Endothelial cell of umbilical vein (primary cell): Measurements from ENCODE around the gene BMPER. TPM values are rescaled to one million over a fixed set of nuclear protein-coding genes. Genes with fewer than 3 reads are reported as not detected.

Experiments
- BruUV-seq: library from RNA; stranded (reverse); fragments of 400-500 nt; replicated peaks from 2 replicates; lab custom pipeline; 2021; lab: Mats Ljungman, UMichigan
- CTCF ChIA-PET: fragments of 300-600, 350-600 bp; sonication (Branson Sonifier 250); formaldehyde crosslinking; loops from one replicate; lab custom pipeline; 2021; ENCODE audit warnings: antibody characterized with exemption, inconsistent platforms; lab: Charles Lee
- POLR2A ChIA-PET: fragments of 300-600, 350-600 bp; sonication (Branson Sonifier 250); formaldehyde crosslinking; loops from one replicate; lab custom pipeline; 2021; ENCODE audit warnings: antibody characterized with exemption, inconsistent platforms; lab: Charles Lee
- DNase-seq: peaks from one replicate; pipeline ENCODE4 v3.0.0-alpha.2; 2011; ENCODE audit warnings: low read depth, low spot score
- FAIRE-seq: peaks from 2 replicates; lab custom pipeline; 2011; peaks lifted over from hg19 to GRCh38; lab: Jason Lieb, UNC
- H2AFZ ChIP-seq: 2 replicates; pipeline ENCODE4 v1.6.0; 2012; ENCODE audit warnings: low read depth, low read length, control low read depth, inconsistent platforms
- H3K27ac ChIP-seq: 2 replicates; pipeline ENCODE4 v1.5.1; 2011; ENCODE audit warnings: low read depth, mild to moderate bottlenecking, control low read depth, low read length, moderate library complexity; ENCODE audit not compliant: insufficient read depth
- H3K27me3 ChIP-seq, 2 experiments: 2 replicates each; pipeline versions ENCODE4 v1.6.0 to v1.6.1; 2011; ENCODE audit warnings: low read length in 2 of 2, mixed read lengths in 1 of 2; ENCODE audit not compliant: control insufficient read depth in 2 of 2, insufficient read depth in 2 of 2
- H3K36me3 ChIP-seq, 2 experiments: 2 replicates in 1 of 2; 3 replicates in 1 of 2; pipeline ENCODE4 v1.5.1; 2011; ENCODE audit warnings: low read length in 2 of 2, mild to moderate bottlenecking in 1 of 2, moderate library complexity in 1 of 2; ENCODE audit not compliant: control insufficient read depth in 2 of 2, insufficient read depth in 2 of 2; ENCODE audit errors: extremely low read depth in 1 of 2
- H3K4me1 ChIP-seq: 3 replicates; pipeline ENCODE4 v1.5.1; 2011; ENCODE audit warnings: mild to moderate bottlenecking, low read length; ENCODE audit not compliant: control insufficient read depth, insufficient read depth; ENCODE audit errors: extremely low read depth
- H3K4me2 ChIP-seq: 2 replicates; pipeline ENCODE4 v1.6.1; 2011; ENCODE audit warnings: low read length, control low read depth, mixed read lengths; ENCODE audit not compliant: insufficient read depth
- H3K4me3 ChIP-seq, 3 experiments: fragments of 200-600 bp in 1 of 3; sonication (generic), shearing (Covaris generic) in 1 of 3; replicated peaks in 1 of 3; 2 replicates each; pipeline ENCODE4 v1.5.1; 2011 to 2016; ENCODE audit warnings: control low read depth in 3 of 3, low read length in 3 of 3, mild to moderate bottlenecking in 2 of 3, inconsistent platforms in 1 of 3, low read depth in 1 of 3, moderate library complexity in 1 of 3; ENCODE audit not compliant: insufficient read depth in 1 of 3
- H3K79me2 ChIP-seq: 2 replicates; pipeline ENCODE4 v1.6.0; 2012; ENCODE audit warnings: low read length, inconsistent platforms; ENCODE audit not compliant: control insufficient read depth, insufficient read depth
- H3K9ac ChIP-seq: replicated peaks from 2 replicates; pipeline ENCODE3; 2011; ENCODE audit warnings: low read length, control low read depth; ENCODE audit not compliant: insufficient read depth; ENCODE audit errors: extremely low read depth
- H3K9me1 ChIP-seq: replicated peaks from 3 replicates; pipeline ENCODE4 v1.6.0; 2011; ENCODE audit warnings: mild to moderate bottlenecking, low read length; ENCODE audit not compliant: control insufficient read depth, insufficient read depth; ENCODE audit errors: extremely low read depth
- H3K9me3 ChIP-seq: replicated peaks from 2 replicates; pipeline ENCODE4 v1.5.1; 2012; ENCODE audit warnings: low read length, inconsistent platforms; ENCODE audit not compliant: control insufficient read depth, insufficient read depth
- H4K20me1 ChIP-seq: replicated peaks from 2 replicates; pipeline ENCODE3; 2011; ENCODE audit warnings: mild to moderate bottlenecking, low read length; ENCODE audit not compliant: control insufficient read depth, insufficient read depth; ENCODE audit errors: extremely low read depth
- EZH2 ChIP-seq: IDR thresholded peaks from 2 replicates; pipeline ENCODE4 v1.6.1; 2012; ENCODE audit warnings: borderline replicate concordance, low read depth, mild to moderate bottlenecking, moderate library complexity, low read length, inconsistent platforms; ENCODE audit not compliant: severe bottlenecking
- FOS ChIP-seq: IDR thresholded peaks from 2 replicates; pipeline ENCODE4 v1.6.1; 2011; ENCODE audit warnings: mild to moderate bottlenecking, low read length, moderate library complexity, borderline replicate concordance; ENCODE audit not compliant: insufficient read depth
- GATA2 ChIP-seq: IDR thresholded peaks from 2 replicates; pipeline ENCODE4 v1.7.0; 2011; ENCODE audit warnings: low read depth, mild to moderate bottlenecking, moderate library complexity, mixed read lengths, low read length; ENCODE audit not compliant: insufficient read length, insufficient read depth
- JUN ChIP-seq: IDR thresholded peaks from 2 replicates; pipeline ENCODE4 v1.6.1; 2011; ENCODE audit warnings: borderline replicate concordance, low read depth; ENCODE audit not compliant: insufficient read length, insufficient read depth
- MYC ChIP-seq: IDR thresholded peaks from one replicate; pipeline ENCODE4 v1.6.1; 2011; ENCODE audit warnings: mild to moderate bottlenecking, low read depth, low read length
- POLR2A ChIP-seq: IDR thresholded peaks from 2 replicates; pipeline ENCODE4 v1.6.1; 2012; ENCODE audit warnings: low read depth, mild to moderate bottlenecking, control low read depth, low read length
- POLR2AphosphoS5 ChIP-seq: IDR thresholded peaks from 2 replicates; pipeline ENCODE4 v1.6.1; 2012; ENCODE audit warnings: low read depth, mild to moderate bottlenecking, control low read depth, low read length, moderate library complexity; ENCODE audit not compliant: insufficient read depth
- dilution Hi-C: fragments of 300-500 bp; cut with MboI; formaldehyde crosslinking; loops from one replicate; pipeline ENCODE4 v1.15.0; 2019; ENCODE audit warnings: low sequenced_read_pairs; ENCODE audit not compliant: extremely low pct_ligation_motif_present
- intact Hi-C: fragments of 100-400 bp; cut with micrococcal nuclease; formaldehyde crosslinking; loops from one replicate; pipeline ENCODE4 v1.10.0; 2022
- polyA plus RNA-seq, 4 experiments: library from polyadenylated mRNA; depleted of rRNA in 3 of 4; stranded (reverse) in 3 of 4; unstranded in 1 of 4; fragments of >200 nt; gene quantifications; 2 replicates each; pipeline versions ENCODE4 v1.2.1 to v1.2.3, GENCODE V29; 2011 to 2012; ENCODE audit warnings: missing spikeins in 1 of 4
- total RNA-seq: library from RNA; stranded (reverse); gene quantifications from 2 replicates; pipeline ENCODE4 v1.2.3, GENCODE V29; 2021
- TF ChIP-seq, protein P1 (sequence below), 2 donors: IDR thresholded peaks; 1 replicate in 1 of 2; 2 replicates in 1 of 2; pipeline ENCODE4 v1.5.1; 2011; ENCODE audit warnings: low read length in 2 of 2, mild to moderate bottlenecking in 2 of 2, moderate library complexity in 2 of 2, control low read depth in 1 of 2, inconsistent platforms in 1 of 2, low read depth in 1 of 2; ENCODE audit not compliant: insufficient read depth in 1 of 2; ENCODE audit errors: extremely low read depth in 1 of 2
- TF ChIP-seq, protein P2 (sequence below): IDR thresholded peaks from 2 replicates; pipeline ENCODE4 v1.6.1; 2011; ENCODE audit not compliant: insufficient read depth, insufficient read length

BMPER gene
- total and polyA plus RNA-seq, 2 donors (not counting 3 experiments of a cell fraction or from before 2014, with no cell fraction given): 0.10 to 0.13 TPM

DNA sequence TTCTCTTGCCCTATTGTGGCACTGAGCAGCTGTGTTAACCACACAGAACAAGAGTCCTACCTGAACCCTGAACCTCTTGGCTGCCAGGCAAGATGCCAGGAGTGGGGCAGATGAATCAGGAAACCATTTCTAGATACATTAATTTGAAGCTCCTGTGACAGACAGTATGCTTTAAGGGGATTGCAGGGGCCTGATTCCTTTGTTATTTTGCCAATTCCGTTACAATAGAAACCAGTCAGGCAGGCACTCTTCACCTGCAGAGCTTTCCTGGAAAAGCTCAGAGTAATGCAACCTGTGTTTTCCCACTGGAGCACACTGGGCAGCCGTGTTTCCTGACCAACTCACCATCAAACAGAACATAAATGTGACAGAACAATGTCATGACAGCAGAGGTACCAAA, 233.1 kb downstream of the BMPER start:
- no peak for FAIRE-seq
- no peaks in the 10 kb centered on the region for H4K20me1 ChIP-seq
- intact Hi-C loops: loop anchor here (10.0 kb wide), 1 partner anchor 686 kb away; no protein-coding TSS in a partner anchor

More for the DNA sequence above, 233.1 kb downstream of the BMPER start:
- DNase-seq: no peak
- Histone ChIP-seq H3K36me3 (no peaks in the 10 kb centered on the region), H3K27ac (no peak overlapping the region), H3K79me2 (no peaks in the 10 kb centered on the region), H3K9me1 (no peaks in the 10 kb centered on the region), H3K9me3 (no peaks in the 10 kb centered on the region), H2AFZ (no peak overlapping the region), H3K4me2 (no peak overlapping the region), H3K4me1 (no peaks in the 10 kb centered on the region), H3K9ac (no peak overlapping the region), H3K4me3 (no peak overlapping the region), H3K27me3 (peaks cover 2 to 4% of the 10 kb centered on the region in 2 experiments)
- no TSS peak for BruUV-seq
- TF ChIP-seq MYC (no peak), FOS (no peak), EZH2 (no peak), JUN (no peak), GATA2 (no peak), POLR2A (no peak), POLR2AphosphoS5 (no peak)
- TF ChIP-seq, protein P1, sequence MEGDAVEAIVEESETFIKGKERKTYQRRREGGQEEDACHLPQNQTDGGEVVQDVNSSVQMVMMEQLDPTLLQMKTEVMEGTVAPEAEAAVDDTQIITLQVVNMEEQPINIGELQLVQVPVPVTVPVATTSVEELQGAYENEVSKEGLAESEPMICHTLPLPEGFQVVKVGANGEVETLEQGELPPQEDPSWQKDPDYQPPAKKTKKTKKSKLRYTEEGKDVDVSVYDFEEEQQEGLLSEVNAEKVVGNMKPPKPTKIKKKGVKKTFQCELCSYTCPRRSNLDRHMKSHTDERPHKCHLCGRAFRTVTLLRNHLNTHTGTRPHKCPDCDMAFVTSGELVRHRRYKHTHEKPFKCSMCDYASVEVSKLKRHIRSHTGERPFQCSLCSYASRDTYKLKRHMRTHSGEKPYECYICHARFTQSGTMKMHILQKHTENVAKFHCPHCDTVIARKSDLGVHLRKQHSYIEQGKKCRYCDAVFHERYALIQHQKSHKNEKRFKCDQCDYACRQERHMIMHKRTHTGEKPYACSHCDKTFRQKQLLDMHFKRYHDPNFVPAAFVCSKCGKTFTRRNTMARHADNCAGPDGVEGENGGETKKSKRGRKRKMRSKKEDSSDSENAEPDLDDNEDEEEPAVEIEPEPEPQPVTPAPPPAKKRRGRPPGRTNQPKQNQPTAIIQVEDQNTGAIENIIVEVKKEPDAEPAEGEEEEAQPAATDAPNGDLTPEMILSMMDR (IDR thresholded peaks at IDR 0.05; ENCODE audit: extremely low read depth in 1 of 2, insufficient read depth in 1 of 2, low read depth in 1 of 2, low read length in 2 of 2): no peak
- TF ChIP-seq, protein P2, sequence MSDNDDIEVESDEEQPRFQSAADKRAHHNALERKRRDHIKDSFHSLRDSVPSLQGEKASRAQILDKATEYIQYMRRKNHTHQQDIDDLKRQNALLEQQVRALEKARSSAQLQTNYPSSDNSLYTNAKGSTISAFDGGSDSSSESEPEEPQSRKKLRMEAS: no peak
- ChIA-PET POLR2A (no interaction called here), CTCF (interaction anchor here (0.9 kb wide), 1 partner anchor 459 kb away, joined by 3 read pairs; no protein-coding TSS in a partner anchor)
- dilution Hi-C loops: no loop called here
